Middle frontal gyrus (tissue), 1 donor: ENCODE data around the gene DPP8.
"Not testable (repeated sequence)": the region's sequence is repeated elsewhere in the genome, so short reads cannot be mapped to it uniquely, and the experiment has no call there.

ENCODE experiments used
- DNase-seq: peaks from one replicate; pipeline ENCODE4 v3.0.0-alpha.2; 2015; ENCODE audit warnings: low spot score; ENCODE audit errors: extremely low spot score

DPP8 gene

DNA sequence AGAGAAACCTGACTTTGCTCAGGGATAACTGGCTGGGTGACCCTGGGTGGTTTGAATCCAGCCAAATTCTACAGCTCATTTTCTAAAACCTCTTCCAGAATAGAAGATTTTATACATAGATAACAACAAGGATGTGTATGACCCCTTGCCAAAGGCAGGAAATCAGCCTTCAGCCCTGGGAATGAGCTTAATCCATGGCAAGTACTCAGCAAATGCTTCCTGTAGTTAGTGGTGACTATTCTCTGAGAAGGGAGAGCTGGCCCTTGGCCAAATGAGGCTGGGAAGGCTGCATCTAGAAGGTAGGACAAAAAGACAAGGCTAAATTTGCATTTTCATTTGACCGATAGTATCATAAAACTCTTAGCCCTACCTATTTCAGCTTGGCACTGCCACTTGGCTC lies 8.1 kb upstream of the DPP8 start:
- no peak for DNase-seq

DNA sequence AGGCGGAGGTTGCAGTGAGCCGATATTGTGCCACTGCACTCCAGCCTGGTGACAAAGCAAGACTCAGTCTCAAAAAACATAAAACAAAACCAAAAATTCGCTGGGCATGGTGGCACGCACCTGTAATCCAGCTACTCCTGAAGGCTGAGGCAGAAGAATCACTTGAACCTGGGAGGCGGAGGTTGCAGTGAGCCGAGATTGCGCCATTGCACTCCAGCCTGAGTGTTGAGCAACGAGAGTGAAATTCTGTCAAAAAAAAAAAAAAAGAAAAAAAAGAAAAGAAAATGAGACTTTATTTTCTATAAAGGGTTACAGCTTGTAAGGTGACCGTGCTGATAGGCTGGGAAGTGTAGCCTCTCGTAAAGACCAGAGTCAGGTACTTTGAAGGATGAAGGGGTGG lies 6.7 kb upstream of the DPP8 start:
- no peak for DNase-seq

DNA sequence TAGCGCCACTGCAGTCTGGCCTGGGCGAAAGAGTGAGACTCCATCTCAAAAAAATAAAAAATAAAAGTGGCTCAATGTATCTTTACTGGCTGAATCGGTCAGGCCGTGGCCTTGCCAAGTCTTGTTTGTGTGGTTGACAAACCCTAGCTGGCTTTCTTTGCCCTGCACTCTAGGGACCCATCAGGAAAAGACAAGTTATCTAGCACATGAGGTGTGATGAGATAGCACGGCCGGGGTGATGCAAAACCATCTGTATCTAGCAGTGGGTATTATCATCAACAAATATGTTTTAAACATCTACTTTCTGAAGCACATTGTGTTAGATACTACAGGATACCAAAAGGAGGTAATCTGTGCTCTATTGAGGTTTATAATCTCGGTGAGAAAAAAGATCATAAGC lies 3.9 kb upstream of the DPP8 start:
- no peak for DNase-seq

DNA sequence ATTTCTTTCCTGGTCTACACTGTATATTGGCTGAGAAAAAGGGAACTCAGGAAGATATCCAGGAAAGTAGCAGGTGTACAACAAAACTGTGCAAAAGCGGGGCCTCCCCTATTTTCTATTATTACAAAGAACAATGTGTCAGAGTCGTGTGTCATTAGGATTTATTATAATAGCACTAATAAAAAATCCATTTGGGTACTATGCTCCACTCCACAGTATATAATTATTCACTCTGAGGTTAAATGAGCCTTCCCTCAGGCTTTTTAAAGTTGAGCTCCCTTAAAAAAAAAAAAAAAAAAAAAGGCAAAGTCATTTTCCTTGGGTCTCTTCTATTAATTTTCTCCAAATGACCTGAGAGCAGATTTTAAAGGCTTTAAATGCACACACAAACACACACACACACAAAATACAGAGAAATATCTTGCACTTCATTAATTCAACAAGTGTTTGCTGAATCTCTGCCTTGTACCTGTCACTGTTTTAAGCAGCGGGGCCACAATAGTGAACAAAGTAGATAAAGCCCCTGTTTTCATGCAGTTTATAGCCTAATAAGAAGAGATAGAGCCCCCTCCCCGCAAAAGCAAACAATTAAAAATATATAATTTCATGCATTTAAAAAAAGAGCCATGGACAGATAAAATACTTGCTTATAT lies 1.3 kb upstream of the DPP8 start:
- no peak for DNase-seq

DNA sequence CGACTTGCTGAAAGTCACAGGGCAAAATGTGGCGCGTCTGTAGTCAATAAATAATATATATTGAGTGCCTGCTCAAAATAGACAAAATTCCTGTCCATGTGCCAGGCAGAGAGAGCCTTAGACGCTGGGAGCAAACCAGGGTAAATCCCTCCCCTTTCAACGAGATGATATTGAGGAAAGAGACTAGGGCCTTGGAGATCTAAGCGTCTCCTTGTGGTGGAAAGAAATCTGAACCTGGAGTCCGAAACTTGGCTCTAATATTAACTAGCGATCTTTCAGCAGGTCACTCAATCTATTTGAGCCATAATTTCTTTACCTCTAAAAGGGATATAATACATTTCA lies 348 bp upstream of the DPP8 start:
- no peak for DNase-seq

DNA sequence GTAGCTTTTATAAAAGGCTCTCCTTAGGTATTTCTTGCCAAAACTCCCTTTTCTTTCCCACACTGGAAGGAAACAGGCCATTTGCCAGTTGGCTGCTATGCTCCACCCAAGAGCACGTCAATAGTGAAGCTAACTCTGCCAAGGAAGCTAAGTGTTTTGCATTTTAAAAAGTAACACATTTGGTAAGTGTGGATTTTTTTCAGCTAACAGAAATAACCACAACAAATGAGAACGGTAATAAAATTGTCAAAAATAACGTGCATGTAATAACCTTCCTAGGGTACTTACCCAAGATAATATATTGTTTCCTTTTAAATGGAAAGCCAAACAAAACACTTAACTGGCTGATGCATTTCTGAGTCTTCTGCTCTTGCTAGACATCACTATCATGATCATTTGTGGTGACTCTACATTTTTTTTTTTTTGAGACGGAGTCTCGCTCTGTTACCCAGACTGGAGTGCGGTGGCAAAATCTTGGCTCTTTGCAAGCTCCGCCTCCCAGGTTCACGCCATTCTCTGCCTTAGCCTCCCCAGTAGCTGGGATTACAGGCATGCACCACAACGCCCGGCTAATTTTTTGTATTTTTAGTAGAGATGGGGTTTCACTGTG lies 4.6 kb downstream of the DPP8 start:
- DNase-seq: peak; percentile 76

DNA sequence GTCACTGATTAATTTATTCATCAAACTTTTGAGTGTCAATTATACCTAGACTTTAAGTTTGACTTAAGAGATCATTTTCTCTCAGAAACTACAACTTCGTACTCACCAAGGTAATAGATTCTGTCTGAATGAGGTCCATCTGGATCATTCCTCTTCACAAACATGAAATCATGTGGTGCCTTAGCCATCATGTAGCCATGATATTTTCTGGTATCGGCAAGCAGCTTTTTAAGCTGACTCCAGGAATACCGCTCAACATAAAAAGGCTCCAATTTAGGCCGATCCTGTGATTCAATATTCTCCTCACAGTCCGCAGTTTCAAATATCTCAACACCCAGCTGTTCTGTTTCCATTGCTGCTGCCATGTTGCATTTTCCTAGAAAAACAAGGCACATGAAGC lies 5.3 kb downstream of the DPP8 start:
- no peak for DNase-seq

DNA sequence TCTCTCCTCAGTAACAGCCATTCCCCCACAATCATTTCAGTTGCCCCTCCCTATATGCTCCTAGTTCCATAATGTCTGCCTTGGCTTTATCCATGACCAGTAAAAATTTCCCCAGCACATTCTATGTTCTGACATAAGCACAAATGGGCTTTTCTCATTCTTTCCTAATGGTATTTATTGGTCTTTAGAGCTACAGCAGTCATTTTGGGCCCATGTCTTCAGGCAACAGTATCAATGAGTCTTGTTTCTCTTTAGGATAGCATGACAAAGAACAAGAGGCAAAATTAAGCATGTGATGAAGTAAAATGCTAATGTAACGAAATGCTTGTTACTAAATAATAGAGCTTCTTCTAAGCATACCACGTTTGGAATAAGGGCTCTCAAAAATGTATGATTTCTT lies 8.2 kb downstream of the DPP8 start:
- DNase-seq: no peak

DNA sequence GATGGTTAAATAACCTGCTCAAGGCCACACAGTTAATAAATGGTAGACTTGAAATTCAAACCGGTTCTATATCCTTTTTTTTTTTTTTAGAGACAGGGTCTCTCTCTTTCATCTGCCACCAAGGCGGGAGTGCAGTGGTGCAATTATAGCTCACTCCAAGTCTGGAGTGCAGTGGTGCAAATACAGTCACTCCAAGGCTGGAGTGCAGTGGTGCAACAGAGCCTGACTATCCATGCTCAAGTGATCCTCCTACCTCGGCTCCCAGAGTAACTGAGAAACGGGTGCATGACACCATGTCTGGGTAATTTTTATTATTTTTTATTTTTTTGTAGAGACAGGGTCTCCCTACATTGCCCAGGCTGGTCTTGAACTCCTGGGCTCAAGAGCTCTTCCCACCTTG lies 23.4 kb downstream of the DPP8 start:
- DNase-seq: no peak

DNA sequence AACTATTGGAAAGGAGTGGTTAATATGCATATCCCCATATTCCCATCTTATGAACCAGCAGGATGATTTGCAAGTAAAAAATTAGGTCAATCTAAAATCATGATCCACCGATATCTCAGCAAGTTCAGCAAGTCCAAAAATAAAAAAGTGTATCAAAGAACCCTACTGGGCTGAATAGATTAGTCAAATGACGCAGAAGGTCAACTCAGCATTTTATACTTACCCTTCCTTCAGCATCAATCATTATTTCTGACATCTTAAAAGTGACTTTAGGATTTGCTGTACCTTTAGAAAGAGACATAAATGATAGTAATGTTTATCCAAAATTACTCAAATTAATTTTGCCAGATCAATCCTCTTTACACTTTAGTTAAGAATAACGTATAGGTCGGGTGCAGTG lies 32.6 kb downstream of the DPP8 start:
- no peak for DNase-seq

DNA sequence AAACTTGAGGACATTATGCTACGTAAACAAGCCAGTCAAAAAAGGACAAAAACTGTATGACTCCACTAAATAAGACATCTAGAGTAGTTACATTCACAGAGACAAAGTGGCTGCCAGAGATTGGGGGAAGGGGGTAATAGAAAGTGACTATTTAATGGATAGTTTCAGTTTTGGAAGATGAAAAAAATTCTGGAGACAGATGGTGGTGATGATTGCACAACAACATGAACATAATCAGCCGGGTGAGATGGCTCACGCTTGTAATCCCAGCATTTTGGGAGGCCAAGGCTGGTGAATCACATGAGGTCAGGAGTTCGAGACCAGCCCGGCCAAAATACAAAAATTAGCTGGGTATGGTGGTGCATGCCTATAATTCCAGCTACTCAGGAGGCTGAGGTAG lies 40.6 kb downstream of the DPP8 start:
- no peak for DNase-seq

DNA sequence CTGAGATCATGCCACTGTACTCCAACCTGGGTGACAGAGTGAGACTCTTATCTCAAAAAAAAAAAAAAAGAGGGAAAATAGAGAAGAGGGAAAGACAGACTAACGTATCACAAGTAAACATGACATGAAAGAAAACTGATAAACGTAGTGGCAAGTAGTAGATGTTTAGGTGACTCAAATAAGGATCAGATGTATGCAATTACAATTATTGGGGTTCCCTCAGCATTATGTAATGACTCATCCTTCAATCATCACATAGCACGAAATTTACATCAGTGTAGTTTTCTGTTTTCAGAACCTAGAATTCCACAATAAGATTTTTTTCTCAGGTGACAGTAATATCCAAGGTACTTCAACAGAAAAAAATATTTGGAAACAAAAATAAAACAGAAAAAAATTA lies 46.6 kb downstream of the DPP8 start:
- no peak for DNase-seq

DNA sequence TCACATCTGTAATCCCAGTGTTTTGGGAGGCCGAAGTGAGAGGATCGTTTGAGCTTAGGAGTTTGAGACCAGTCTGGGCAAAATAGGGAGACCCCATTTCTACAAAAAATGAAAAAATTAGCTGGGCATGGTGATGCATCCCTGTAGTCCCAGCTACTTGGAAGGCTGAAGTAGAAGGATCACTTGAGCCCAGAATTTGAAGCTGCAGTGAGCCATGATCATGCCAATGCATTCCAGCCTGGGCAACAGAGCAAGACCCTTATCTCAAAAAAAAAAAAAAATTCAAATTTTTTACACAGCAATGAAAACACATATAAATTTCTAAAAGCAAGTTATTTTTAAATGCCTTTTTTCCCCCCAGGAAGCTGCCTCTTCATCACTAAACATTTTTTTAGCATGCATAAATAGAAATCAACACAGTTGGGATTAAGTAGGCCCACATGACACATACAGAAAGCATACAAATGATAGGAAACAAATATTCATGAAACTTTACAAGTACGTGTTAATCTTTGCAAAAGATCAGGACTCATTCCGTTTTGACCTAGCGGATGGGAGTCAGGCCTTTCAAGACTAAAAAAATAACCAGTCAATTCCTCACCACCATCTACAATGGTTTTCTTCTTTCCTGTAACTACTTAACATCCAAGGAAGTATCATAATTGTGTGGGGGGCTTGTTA lies 49.1 kb downstream of the DPP8 start:
- no peak for DNase-seq

DNA sequence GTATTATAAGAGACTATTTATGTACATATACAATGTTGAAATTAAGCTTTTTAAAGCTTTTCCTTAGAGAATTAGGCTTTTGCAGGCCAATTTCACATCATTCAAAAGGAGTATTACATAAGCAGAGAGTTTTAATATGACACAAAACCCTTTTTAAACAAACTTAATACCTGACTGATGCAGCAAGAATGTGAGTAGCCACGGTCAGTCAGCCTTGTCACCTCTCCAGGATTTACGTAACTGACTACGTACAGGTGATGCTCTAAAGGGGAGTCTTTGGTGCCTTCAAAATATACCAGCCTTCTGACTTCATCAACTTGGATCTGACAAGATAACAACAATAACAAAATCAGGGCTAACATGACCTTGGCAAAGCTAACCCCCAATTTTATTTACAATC lies 50.6 kb downstream of the DPP8 start:
- no peak for DNase-seq

DNA sequence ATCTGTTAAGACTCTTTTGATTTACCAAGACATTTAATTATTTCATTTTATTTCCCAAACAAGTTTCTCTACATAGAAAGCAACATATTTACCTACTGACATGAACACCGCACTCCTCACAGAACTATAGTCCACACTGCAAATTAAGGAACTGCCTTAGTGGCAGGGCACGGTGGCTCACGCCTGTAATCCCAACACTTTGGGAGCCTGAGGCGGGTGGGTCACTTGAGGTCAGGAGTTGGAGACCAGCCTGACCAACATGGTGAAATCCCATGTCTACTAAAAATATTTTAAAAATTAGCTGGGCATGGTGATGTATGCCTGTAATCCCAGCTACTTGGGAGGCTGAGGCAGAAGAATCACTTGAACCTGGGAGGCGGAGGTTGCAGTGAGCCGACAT lies 54.4 kb downstream of the DPP8 start:
- DNase-seq: not testable (repeated sequence)

DNA sequence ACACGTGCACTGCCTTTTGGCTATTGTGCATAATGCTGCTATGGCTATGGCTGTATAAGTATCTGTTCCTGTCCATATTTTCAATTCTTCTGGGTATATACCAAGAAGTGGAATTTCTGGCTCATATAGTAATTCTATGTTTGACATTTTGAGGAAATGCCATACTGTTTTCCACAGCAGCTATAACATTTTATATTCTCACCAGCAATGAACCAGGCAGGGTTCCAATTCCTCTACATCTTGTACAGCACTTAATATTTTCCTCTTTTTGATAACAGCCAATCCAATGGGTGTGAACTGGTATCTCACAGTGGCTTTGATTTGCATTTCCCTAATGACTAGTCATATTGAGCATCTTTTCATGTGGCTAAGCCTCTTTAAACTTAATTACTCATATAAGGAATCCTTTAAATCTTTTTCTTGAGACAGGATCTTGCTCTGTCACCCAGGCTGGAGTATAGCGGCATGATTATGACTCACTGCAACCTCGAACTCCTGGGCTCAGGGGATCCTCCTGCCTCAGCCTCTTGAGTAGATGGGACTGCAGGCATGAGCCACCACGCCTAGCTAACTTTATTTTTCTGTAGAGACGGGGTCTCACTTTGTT lies 56.6 kb downstream of the DPP8 start:
- no peak for DNase-seq

DNA sequence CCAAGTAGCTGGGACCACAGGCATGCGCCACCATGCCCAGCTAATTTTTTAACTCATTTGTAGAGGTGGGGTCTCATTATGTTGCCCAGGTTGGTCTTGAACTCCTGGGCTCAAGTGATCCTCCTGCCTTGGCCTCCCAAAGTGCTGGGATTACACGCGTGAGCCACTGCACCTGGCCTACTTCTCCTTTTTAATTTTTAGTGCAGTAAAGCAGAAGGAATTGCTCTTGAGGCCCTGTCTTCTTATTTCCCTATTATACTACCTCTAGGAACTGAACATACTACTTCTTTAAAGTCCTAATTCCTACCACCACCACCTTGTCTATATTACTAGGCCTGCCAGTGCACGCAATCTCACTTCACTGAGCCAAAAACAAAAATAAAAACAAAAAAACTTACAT lies 62.2 kb downstream of the DPP8 start:
- DNase-seq: not testable (repeated sequence)

DNA sequence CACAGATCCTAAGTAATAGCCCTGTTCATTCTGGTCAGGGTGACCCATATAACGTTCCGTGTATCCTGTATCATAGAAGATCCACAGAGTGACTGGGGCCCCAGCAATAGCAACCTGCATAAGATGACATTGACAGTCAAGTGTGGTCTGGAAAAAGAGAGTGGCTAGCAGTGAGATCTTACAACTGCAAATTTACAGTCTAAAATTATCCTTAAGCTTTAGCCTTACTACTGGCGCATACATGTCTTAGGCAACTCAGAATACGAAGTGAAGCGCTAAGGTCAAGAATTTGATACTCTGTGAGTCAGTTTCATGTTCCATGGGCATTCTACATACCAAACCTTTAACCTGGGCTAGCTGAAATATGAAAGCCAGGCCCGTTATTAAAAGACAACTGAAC lies 65.5 kb downstream of the DPP8 start:
- no peak for DNase-seq

DNA sequence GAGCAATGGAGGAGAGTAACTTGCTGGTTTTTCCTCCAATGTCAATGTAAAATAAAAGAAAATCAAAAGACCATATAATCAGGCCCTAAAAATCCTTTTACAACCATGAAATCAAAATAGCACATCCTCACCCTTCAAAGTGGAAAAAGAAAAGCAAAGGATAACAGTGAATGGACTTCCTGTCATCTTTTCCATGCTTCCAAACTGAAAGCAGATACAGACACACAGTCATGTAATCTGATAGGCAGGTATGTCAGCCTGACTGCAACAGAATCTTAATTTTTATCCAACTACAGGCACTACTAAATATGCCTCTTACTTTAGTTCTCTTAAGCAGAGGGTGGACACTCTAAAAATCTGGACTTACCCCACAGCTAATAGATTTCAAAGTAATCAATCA lies 66.9 kb downstream of the DPP8 start:
- DNase-seq: no peak

DNA sequence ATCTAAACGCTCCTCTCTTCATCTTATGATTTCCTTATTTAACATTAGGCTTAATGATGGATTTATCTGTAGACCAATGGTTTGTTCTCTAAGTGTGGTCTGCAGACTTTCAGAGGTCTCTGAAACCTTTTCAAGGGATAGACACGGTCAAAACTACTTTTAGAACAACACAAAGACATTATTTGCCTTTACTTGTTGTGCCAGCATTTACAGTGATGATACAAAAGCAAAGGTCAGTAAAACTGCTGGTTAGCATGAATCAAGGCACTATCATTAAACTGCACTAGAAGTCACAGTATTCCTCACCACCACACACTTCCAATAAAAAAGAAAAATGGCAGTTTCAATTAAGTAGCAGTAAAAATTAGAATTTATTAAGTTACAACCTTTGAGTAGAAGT lies 70.3 kb downstream of the DPP8 start:
- no peak for DNase-seq

DNA sequence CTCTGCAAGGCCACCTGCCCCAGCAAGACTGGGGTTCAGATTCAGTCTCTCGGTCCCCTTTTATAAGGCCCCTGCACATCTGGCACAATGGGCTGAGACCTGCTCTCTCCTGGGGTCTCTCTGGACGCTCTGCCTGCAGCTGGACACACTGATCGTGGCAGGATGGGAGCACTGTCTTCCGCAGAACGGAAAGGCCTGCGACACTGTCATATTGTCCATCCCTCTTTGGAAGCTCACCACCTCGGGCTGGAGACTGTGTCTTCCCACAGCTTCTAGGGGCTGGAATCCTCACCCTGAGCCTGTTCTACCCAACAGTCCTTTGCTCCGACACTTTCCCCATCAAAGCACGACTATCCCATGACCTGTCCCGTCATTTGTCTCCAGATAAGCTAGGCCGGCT lies 83.3 kb downstream of the DPP8 start:
- DNase-seq: no peak

DNA sequence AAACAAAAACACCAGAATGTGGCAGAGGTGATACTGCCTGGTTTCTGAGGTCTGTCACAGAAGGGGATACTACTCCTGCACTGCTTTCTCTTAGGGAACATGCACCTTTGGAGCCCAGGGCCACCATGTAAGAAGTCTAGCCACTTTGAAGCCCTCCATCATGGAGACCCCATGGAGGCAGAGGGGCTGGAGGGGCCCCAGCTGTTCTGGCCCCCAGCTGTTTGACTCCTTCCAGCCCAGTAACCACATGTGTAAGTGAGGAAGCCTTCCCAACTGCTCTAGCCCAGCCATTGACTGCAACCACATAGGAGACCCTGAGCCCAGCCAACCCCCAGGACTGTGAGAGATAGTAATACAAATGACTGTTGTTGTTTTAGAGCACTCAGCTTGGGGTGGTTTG lies 85.8 kb downstream of the DPP8 start:
- DNase-seq: no peak
